HG02571 (cell line): Measurements from ENCODE around the gene CYB5D1.
"Not testable (repeated sequence)": the region's sequence is repeated elsewhere in the genome, so short reads cannot be mapped to it uniquely, and the experiment has no call there.

Experiments
- ATAC-seq: cut with Tn5 transposase; IDR thresholded peaks from one replicate; pipeline ENCODE4 v1.9.1; 2021; ENCODE audit warnings: mild to moderate bottlenecking, moderate library complexity; ENCODE audit not compliant: unreplicated experiment

The CYB5D1 gene

DNA sequence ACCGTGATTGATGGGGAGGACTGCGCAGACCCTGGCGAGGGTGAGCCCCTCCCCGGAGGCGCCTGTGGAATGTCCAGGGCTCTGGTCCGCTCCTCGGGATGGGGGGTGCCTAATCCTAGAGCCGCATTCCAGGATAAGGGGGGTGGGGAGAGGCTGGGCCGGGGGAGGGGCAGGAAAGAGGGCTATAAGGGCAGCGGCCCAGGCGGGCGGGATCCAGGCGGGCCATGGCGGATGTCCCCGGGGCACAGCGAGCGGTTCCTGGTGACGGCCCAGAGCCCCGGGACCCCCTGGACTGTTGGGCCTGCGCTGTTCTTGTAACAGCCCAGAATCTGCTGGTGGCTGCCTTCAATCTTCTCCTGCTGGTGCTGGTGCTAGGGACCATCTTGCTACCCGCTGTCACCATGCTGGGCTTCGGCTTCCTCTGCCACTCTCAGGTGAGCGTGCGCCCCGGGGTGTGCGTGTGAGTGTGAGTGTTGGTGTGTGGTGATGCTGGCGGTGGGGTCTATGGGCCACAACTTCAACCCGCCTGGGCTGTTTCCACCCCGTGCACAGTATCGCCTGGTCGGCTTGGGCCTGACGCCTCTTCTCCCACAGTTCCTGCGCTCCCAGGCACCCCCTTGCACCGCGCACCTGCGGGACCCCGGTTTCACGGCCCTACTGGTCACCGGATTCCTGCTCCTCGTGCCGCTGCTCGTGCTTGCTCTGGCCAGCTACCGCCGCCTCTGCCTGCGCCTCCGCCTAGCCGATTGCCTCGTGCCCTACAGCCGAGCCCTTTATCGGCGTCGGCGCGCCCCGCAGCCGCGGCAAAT, 2.7 kb upstream of the CYB5D1 start, which contains the start of gene TMEM88:
TSS of gene TMEM88 (plus strand) at position 216 of the 809 bp plus-strand sequence. CDS start at position 225, 9 bp downstream.
- ATAC-seq, result no peak

DNA sequence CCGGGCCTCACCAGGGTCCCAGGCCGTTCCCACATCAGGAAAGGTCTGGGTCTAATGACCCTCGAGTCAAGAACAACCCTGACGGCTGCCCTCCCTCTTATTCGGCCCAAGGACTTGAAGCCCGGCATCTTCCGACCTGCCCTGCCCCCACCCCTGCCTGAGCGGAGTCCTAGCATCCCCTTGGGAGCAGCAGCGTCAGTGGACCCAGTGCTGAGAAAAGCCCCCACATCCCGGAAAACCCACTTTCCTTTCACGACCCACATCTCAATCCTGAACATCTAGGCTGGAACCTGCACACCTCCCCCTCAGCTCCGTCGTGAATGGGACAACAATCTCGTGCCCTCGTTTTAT, 2.2 kb upstream of the CYB5D1 start:
- ATAC-seq, result no peak

DNA sequence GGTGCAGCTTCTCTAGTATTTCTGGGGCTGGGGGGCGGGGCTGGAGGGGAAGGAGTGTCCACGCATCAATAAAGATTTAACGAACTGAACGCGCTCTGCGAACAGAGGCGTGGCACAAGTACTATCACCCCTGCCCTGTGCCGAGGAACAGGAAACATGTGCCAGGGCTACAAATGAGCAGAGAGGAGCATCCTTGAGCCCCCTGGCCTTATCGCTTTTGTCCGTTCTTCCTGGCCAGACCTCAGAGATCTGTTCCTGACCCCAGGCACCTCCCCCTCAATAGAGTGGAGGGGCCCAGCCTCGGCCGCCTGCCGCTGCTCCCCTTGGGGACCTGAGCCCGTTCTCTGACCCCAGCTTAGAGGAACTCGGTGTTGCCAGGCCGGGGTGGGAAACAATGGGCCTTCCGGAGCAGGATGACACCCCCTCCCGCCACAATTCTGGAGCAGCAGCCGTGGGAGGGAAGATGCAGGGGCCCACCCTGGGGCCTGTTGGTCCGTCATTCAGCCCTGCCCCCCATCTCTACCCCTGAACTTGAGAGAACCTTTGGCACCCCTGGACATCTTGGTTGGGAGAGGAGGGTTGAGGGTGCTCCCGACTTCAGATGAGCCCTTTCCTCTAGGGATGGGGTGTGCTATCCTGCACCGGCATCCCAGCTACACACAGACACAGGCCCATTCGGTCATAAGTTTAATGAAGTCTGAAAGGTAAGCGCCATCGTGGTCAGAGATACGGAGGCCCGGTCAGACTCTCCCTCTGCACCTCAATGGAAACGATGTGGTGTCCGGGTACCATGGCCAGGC, 1.6 kb upstream of the CYB5D1 start:
- ATAC-seq, result no peak

DNA sequence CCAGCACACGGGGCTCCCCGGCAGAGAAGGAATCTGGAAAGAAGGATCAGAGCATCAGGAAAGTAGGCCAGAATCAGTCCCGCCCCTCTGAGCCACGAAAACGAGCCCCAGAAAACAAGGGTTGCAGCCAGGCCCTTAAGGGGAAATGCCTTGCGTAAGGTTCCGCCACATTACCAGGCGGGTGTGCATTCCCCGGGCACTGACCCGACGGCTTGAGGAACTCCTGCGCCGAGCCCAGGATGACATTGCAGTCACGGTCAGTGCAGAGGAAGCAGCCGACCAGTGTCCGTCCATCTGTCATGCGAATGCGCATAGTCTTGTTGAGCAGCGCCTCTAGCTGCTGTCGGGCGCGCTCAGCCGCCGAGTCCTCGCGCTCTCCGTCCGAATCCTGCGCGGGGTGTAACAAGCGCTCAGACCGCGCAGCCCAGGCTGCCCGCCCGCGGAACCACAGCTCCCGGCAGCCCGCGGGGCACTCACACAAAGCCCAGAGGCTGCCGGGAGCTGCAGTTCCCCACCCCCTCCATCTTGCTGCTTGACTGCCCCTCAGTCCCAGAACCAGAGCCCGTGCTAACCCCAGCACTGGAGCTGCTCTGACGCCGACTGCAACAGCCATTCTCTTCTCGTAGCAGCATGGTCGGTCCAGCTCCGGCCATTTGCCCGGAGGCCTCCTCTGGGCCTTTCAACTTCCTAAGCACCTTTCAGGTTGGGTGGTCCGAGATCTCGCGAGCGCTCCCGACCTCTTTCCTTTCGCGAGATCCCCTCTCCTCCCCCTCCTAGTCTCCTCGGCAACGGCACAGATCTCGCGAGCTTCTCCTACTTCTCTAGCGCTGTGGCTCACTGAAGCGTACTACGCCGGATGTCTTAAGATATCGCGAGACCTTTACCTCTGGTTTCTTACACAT, 741 bp upstream of the CYB5D1 start, which contains the start of gene NAA38:
TSS of gene NAA38 (minus strand) at position 749 of the 902 bp plus-strand sequence. CDS start at position 653, 96 bp downstream.
- peak; percentile 70 for ATAC-seq

DNA sequence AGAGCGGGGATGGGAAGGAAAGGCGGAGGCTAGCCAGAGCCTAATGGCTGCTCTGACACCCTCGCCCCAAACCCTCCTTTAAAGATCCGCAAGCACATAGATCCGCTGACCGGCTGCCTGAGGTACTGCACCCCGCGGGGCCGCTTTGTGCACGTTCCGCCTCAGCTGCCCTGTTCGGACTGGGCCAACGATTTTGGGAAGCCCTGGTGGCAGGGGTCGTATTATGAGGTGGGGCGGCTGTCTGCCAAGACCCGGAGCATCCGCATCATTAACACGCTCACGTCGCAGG, 663 bp downstream of the CYB5D1 start:
- no peak for ATAC-seq

DNA sequence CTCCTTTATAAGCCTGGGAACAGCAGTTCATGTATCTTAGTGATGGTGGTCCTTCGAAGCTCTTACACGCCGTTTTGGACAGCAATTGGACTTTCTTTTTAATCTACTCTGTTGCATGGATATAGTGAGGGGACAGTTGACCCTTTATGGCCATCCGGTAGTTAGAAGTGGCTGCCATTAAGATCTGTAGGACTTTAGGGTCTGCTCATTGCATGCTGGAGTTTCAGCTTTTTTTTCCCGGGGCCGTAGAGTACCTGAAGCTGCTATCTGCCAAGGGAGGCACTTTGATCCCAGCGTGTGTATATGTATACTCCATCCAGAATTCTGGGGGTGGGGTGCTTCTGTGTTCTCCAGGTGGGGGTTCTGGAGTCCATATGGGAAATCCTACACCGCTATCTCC, 1.2 kb downstream of the CYB5D1 start:
- ATAC-seq, result no peak

DNA sequence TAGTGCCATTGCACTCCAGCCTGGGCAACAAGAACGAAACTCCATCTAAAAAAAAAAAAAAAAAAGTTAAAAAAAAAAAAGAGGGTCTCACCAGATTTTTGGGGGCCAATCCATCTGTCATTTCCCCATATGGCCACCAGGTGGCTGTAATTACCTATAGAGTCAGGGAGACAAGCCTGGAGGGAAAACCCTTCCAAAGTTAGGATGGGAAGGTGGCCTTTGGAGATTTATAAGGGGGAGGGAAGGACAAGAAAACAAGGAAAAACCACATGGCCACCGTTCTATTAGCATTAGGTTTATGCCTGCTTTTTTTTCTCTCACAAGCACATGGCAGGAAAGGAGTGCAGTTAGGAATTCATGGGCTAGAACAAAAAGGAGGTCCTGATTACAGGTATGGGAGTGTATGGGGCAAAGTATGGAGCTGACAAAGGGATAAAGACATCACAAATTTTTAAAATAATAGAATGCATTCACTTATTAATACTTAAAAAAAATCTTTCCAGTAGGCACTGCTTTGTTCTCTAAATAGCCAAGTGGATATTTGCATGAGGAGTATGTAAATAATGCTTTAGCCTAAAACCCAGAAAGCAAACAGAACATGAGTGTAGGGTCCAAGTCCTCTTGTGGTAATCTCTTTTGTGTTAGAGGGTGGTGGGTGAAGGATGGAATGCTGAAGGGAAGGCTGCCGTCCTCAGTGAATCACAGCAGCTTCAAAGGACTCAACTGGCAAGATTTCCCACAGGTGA, 5.1 kb downstream of the CYB5D1 start:
- no peak for ATAC-seq

DNA sequence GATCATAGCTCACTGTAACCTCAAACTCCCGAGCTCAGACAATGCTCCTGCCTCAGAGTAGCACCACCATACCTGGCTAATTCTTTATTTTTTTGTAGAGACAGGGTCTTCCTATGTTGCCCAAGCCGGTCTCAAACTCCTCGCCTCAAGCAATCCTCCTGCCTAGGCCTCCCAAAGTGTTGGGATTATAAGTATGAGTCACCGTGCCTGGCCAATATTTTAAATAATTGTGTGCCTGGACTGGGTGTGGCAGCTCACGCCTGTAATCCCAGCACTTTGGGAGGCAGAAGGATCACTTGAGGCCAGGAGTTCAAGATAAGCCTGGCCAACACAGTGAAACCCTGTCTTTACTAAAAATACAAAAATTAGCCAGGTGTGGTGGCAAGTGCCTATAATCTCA, 6.6 kb downstream of the CYB5D1 start:
- ATAC-seq, result not testable (repeated sequence)

DNA sequence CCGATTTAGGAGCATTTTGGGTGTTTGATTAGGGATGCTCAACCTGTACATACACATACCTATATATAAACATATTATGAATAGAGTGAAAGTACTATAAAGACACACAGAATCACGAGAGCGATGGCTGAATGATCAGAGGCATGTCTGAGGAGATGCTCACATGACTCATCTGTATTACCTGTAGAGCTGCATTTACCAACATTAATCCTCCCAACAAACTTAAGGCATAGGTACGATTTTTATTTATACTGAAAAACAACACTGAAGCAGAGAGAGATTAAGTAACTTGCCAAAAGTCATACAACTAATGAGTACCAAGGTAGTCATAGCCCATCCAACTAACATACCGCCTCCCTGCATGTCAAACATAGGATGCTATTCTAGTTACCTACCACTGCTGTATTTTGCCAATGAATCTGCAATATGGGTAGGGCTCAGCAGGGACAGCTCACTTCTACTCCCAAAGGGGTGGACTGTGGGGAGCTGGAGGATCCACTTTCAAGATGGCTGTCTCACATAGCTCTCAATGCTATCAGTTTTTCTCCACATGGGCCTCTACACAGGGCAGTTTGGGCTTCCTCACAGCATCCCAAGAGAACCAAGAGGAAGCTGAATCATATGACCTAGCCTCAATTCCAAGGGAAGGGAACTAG, 7.3 kb downstream of the CYB5D1 start:
- ATAC-seq, result no peak

DNA sequence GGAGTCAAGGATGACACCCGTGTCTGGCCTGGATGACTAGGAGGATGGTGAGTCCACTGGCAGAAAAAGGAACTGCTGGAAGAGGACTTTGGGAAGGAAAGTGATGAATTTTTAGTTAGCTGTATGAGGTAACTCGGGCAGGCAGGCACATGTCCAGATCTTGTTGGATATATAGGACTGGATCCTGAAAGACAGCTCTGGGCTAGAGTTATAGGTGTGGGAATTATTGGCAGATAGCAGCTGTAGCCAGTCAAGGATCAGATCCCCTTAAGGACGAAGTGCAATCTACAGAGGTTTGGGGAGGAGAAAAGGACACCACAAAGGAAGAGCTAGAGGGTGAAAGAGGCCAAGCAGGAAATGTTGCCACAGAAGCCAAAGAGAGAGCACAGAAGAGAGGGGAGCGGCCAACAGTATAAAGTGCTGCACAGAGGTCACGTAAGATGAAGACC, 10.1 kb downstream of the CYB5D1 start:
- ATAC-seq, result no peak

DNA sequence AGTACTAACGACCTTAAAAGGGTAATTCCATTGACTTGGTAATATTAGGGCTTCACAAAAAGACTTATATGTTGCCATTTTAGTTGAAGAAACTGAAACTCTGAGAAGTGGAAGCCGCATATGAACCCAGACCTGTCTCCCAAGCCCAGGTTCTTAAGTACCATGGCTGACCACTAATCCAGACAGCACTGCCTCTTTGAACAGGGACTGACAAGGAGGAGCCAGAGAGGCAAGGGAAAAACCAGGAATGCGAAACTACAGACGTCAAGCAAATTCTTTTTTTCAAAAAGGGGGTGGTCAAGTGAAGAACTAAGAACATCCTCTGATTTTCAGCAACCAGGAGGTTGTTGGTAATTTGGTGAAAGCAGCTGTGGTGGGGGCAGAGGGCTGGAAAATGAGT, 15.2 kb downstream of the CYB5D1 start:
- no peak for ATAC-seq

DNA sequence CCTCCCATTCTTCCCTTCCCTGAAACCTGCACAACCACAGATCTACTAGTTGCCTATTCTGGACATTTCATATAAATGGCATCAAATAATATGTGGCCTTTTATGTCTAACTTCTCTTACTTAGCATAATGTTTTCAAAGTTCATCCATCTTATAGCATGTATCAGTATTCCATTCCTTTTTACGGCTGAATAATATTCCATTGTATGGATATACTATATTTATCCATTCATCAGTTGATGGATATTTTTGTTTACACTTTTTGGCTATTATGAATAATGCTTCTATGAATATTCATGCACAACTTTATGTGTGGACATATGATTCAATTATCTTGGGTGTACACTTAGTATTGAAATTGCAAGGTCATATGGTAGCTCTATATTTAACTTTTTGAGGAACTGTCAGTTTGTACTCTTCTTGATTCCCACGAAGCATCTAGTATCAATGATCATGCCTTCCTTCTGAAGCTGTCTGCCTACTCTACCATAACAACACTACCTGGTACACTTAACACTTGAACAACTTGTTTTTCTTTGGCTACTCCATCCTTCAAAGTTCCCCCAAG, 18.1 kb downstream of the CYB5D1 start:
- ATAC-seq, result no peak

DNA sequence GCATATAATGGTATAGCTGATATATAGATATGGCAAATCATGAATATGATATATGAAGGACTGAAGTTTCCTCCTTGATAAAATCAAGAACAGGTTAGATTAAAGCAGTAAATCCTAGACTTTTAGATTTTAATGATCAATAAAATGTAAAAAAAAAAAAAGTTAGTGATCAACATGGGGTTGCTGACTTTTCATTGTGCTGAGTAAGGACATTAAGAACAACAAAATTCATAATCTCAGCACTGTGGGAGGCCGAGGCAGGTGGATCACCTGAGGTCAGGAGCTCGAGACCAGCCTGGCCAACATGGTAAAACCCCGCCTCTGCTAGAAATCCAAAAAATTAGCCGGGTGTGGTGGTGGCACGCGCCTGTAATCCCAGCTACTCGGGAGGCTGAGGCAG, 20.4 kb downstream of the CYB5D1 start:
- ATAC-seq, result no peak

DNA sequence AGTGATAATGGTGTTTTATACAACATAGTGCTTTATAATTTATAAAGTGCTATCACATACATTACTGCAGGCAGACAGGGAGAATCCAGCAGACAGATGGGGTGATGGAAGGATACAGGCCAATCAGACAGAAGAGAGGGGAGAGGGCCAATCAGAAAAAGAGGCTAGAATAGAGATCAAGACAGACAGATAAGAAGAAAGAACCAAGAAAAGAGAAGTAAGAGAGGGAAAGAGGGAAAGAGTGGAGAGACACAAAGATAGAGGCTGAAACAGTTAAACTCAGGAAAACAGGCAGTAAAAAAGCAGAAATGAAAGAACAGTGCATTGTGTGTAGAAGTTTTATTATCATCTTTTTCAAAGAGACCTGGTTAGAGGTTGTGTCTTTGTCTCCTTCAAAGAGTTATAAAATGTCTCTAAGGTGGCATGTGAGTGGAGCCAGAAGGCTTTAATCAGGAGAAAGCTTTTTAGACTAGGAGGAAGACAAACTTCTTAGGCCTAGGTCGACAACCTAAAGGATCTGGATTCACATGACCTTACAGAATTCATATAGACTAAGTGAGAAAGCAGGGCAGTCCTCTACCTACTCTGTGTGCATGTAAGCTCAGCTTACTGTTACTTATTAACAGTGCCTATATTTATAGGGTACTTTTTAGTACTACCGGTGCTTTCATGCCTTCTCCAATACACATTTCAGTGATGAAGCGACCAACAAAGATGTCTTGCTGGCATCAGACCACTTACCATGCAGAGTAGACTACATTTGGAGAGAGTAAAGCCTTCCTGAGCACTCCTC, 22.5 kb downstream of the CYB5D1 start:
- ATAC-seq, result no peak

DNA sequence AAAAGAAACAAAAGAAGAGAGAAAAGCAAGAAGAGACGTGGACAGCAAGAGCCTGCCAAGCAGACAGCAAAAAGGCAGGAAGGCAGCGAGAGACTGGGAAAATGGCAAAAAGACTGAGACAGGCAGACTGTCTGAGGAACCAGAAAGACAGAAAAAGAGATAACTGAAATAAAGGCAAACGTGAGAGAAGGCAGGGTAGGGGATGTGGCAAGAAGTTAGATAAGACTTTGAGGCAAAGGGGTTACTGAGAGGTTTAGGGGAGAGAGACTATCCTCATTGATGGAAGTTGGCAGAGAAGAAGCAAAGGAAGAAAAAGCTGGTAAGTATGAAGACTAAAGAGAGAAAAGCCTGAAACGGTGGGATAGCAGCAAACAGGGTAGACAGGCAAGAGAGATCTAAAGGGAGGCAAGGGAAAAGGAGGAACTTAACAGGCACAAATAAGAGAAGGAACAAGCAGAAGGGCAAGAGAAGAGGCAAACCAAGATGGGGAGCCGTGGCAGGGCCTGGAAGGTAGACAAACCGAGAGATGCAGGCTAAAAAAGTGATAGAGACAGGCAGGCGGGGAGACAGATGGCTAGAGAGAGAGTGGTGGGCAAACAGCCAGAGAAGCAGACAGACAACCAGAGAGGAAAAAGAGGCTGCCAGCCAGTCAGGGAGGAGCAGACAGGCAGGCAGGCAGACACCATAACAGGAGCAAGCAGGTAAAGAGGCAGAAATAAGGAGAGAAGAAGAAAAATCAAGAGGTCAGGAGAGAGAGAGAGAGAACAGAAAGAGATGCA, 23.7 kb downstream of the CYB5D1 start:
- ATAC-seq, result no peak

DNA sequence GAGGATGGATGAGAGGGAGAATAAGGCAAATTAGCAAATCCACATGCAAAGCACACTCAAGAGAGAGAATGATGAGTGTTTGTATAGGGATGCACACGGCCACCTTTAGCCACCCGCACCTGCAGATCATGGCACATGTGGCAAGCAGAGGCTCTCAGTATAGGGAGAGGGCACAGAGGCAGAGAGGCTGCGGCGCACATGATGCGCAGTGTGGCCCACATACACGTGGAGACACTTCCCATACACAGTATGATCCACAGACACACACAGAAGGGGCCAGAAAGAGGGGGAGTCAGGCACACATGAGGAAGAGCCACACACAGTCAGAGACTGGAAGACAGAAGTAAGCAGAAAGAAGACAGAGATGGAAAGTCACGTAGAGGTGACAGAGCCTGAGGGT, 24.3 kb downstream of the CYB5D1 start:
- no peak for ATAC-seq

DNA sequence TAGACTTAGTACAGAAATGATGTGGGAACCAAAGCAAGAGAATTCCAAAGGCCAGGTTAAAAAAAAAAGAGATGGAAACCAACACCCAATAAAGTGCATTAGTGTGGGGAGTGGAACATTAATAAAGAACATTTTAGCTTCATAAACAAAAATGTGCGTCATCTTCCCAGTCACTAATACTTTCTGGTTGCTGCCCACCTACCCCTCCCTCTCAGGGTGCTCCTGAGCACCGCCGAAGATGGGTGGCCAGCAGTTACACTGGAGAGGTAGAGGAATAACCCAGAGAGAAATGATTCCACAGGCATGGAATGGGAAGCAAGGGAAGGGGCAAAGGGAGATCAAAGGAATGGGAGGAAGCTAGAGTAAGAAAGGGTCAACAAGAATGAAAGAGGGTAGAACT, 24.8 kb downstream of the CYB5D1 start:
- ATAC-seq, result no peak

DNA sequence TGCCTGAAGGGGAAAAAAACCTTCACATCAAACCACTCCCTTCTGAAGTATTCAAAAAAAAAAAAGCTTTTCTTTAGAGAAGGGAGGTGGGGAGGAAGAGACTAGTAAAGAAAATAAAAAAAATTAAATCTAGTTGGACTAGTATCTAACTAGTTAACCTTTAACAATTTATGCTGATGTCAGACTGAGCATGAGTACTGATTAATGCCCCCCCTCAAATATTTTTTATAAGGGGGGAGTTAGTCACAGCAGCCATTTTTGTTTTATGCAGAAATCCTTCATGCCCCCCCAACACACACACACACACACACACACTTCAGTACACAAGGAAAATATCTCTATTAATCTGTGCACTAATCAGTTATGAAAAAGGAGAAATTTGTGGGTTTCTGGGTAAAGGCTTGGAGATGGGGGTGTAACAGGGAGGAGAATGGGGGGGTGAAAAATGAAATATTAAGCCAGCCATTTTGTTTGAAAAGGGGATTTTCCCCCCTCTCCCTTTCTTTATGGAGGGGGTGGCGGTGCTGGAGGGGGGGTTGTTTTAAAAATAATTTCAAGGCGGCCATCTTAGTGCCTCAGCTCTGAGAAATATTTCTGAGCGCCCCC, 26.1 kb downstream of the CYB5D1 start:
- ATAC-seq, result no peak
